Skin epidermis (tissue), 12 donors: Measurements from ENCODE around the gene SH3GL3.

Experiments used
- H3K27ac ChIP-seq, 21 experiments: fragments of 200-600 bp; sonication (generic) in 11 of 21; one replicate each; pipeline ENCODE4 v1.5.0; 2020; ENCODE audit warnings: mild to moderate bottlenecking in 3 of 21, inconsistent platforms in 2 of 21, moderate library complexity in 2 of 21
- H3K4me3 ChIP-seq, 7 experiments: fragments of 200-600 bp; sonication (generic) in 2 of 7; one replicate each; pipeline ENCODE4 v1.5.0; 2020; ENCODE audit warnings: inconsistent platforms in 2 of 7, mild to moderate bottlenecking in 2 of 7, moderate library complexity in 1 of 7

The SH3GL3 gene

GRCh38 chr15:83498374-83498773 is 51.2 kb downstream of the SH3GL3 start:
- H3K27ac ChIP-seq = no peak overlapping the region
- no peak overlapping the region for H3K4me3 ChIP-seq

DNA sequence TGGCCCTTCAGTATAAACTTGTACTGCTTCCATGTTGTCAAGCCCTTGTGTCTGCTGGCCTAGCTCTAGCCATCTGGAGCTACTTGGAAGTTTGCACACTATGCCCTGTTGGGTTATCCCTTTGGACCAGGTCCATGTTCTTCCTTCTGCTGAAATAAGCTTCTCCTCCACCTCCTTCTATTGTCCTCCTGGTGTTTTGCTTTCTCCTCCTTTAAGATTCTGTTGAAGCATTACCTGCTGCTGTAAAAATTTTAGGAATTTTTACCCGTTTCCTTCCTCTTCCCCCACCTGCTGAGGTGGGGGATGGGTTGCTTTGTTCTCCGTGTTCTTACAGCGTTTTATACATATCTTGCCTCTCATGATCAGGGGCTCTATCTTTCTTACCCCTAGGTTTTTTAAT is 51.7 kb downstream of the SH3GL3 start:
- H3K27ac ChIP-seq = no peak overlapping the region
- no peak overlapping the region for H3K4me3 ChIP-seq

- no peak overlapping the region for H3K4me3 ChIP-seq
- no peak overlapping the region for H3K27ac ChIP-seq
These were observed 52.3 kb downstream of the SH3GL3 start for GRCh38 chr15:83499476-83499875.

- no peak overlapping the region for H3K4me3 ChIP-seq
- H3K27ac ChIP-seq = no peak overlapping the region
These were observed 56.6 kb downstream of the SH3GL3 start for GRCh38 chr15:83503595-83504364.

DNA sequence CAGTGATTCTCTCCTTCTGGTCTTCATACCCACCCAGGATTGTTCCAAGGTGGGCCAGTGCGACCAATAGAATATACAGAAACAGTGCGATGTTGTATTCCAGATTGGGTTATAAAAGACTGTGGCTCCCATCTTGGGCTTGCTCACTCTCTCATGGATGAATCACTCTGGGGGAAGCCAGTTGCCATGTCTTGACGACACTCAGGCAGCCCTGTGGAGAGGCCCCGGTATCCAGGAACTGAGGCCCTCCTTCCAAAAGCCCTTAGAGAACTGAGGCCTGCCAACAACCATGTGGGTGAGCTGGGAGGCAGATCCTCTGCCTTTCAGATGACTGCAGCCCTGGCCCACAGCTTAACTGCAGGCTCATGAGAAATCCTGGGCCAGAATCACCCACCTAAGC is 57.2 kb downstream of the SH3GL3 start:
- Histone ChIP-seq H3K4me3 (no peak overlapping the region), H3K27ac (no peak overlapping the region)

GRCh38 chr15:83510001-83510400 is 62.9 kb downstream of the SH3GL3 start:
- Histone ChIP-seq H3K27ac (no peak overlapping the region), H3K4me3 (no peak overlapping the region)

GRCh38 chr15:83512459-83512858 is 65.3 kb downstream of the SH3GL3 start:
- Histone ChIP-seq H3K4me3 (no peak overlapping the region), H3K27ac (no peak overlapping the region)

- H3K27ac ChIP-seq = no peak overlapping the region
- no peak overlapping the region for H3K4me3 ChIP-seq
These were observed 67.4 kb downstream of the SH3GL3 start for GRCh38 chr15:83514584-83514983.

DNA sequence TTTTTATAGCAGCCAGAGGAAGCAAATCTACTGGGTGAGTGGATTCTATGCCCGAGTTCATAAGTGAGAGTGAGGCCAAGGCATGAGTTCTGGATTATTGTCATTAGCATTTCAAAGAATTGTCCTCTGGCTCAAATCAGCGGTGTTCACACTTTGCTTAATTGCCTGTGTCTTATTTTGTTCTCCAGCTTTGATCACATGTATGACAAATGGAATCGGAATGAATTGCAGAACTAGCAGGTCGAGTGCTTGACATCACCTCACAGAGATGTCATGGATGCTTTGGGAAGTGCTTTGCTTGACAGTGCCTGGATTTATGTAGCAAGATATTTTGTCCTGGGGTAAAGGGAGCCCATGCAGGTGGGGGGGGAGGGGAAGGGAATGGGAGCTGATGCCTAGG is 68.0 kb downstream of the SH3GL3 start:
- Histone ChIP-seq H3K27ac (no peak overlapping the region), H3K4me3 (no peak overlapping the region)

GRCh38 chr15:83516935-83517334 is 69.8 kb downstream of the SH3GL3 start:
- Histone ChIP-seq H3K4me3 (no peak overlapping the region), H3K27ac (no peak overlapping the region)

DNA sequence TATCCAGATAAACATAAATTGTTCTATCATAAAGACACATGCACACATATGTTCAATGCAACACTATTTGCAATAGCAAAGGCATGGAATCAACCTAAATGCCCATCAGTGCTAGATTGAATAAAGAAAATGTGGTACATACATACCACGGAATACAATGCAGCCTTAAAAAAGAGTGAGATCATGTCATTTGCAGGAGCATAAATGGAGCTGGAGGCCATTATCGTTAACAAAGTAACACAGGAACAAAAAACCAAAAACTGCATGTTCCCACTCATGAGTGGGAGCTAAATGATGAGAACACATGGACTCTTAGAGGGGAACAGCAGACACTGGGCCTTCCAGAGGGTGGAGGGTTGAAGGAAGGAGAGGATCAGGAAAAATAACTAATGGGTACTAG is 79.2 kb downstream of the SH3GL3 start:
- no peak overlapping the region for H3K4me3 ChIP-seq
- no peak overlapping the region for H3K27ac ChIP-seq

GRCh38 chr15:83533410-83533962 is 86.3 kb downstream of the SH3GL3 start:
- H3K27ac ChIP-seq = no peak overlapping the region
- H3K4me3 ChIP-seq = no peak overlapping the region

GRCh38 chr15:83537606-83538005 is 90.5 kb downstream of the SH3GL3 start:
- Histone ChIP-seq H3K4me3 (no peak overlapping the region), H3K27ac (no peak overlapping the region)

DNA sequence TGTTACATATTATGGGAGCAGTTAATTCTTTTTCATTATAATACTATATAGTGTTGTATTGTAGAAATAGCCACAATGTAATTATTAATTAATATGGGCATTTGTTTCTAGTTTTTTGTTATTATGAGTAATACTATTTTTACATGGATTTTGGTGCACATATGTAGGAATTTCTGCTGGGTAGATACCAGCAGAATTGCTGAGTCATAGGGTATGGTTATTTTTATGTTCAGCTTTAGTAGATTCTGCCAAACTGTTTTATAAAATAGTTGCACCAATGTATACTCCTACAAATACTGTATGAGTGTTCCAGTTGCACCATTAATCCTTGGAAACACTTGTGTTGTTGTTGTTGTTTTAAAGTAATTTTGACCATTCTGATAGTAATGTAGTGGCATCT is 91.5 kb downstream of the SH3GL3 start:
- no peak overlapping the region for H3K4me3 ChIP-seq
- H3K27ac ChIP-seq = no peak overlapping the region

DNA sequence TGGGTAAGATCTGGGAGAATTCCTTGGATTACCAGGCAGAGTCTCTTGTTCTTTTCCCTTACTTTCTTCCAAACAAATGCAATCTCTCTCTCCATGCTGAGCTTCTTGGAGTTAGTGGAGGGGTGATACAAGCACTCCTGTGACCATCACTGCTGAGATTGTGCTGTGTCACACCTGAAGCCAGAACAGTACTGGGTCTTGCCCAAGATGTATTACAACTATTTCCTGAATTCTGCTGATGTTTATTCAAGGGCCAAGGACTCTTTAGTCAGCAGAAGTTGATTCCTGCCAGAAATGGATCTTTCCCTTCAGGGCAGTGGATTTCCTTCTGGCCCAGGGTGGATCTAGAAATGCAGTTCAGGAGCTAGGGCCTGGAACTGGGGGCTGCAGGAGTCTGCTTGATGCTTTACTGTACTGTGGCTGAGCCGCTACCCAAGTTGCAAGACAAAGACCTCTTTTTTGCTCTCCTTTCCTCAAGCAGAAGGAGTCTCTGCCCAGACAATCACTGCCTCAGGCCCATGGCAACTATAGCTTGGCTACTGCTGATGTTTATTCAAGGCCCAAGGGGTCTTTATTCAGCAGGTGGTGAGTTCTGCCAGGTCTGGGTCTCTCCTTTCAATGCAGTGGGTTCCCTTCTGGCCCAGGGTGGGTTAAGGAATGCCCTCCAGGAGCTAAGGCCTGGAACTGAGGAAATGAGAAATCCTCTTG is 98.8 kb downstream of the SH3GL3 start:
- Histone ChIP-seq H3K4me3 (no peak overlapping the region), H3K27ac (no peak overlapping the region)

DNA sequence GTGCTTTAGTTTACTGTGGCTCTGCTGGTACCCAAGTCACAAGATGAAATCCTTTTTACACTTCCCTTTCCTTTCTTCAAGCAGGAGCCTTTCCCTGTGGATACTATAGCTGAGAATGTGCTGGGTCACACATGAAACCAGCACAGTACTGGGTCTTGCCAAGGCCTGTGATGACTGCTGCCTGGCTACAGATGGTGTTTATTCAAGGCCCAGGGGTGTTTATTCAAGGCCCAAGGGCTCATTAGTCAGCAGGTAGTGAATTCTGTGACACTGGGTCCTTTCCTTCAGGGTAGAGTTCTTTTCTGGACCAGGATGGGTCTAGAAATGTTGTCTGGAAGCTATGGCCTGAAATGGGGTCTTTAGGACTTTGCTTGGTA is 99.4 kb downstream of the SH3GL3 start:
- Histone ChIP-seq H3K27ac (no peak overlapping the region), H3K4me3 (no peak overlapping the region)

DNA sequence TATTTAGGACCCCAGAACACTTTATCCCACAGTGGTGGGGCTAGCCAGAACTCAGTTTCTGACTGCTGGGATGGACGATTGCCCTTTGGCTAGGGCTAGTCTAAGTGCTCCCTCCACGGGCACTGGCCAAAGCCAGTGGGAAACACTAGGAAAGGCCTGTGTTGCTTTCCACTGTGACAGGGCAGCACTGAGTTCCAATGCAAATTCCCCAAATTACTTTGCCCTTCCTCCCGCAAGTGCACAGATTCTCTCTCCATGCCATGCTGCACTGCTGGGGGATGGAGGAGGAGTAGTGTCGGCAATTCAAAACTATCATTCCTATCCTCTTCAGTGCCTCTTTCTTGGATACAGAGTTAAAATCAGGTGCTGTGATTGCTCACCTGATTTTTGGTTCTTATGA is 100.0 kb downstream of the SH3GL3 start:
- no peak overlapping the region for H3K4me3 ChIP-seq

GRCh38 chr15:83549623-83550022 is 102.5 kb downstream of the SH3GL3 start:
- no peak overlapping the region for H3K27ac ChIP-seq

More for the DNA sequence above, 100.0 kb downstream of the SH3GL3 start:
- H3K27ac ChIP-seq = no peak overlapping the region

GRCh38 chr15:83554558-83554957 is 107.4 kb downstream of the SH3GL3 start:
- no peak overlapping the region for H3K27ac ChIP-seq

More at GRCh38 chr15:83549623-83550022, 102.5 kb downstream of the SH3GL3 start:
- H3K4me3 ChIP-seq = no peak overlapping the region

DNA sequence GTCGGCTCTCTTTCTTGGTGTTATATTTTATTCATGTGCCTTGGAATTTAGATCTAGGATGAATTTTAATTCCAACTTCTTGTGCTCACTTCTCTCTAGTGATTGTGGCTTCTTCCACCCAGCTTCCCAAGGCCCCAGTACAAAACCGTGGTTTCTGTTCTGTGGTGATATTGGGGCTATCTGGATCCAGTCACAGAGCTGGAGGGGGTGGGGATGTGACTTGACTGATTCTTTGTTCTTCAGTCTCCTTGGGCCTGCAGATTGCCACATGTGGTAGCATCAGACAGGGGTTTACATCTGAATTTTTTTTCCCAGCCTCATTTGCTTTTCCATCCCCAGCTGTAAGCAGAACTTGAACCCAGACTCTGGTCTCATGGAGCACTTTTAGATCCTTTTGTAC is 108.2 kb downstream of the SH3GL3 start:
- Histone ChIP-seq H3K27ac (no peak overlapping the region), H3K4me3 (no peak overlapping the region)

More at GRCh38 chr15:83554558-83554957, 107.4 kb downstream of the SH3GL3 start:
- no peak overlapping the region for H3K4me3 ChIP-seq

- no peak overlapping the region for H3K27ac ChIP-seq
These were observed 108.9 kb downstream of the SH3GL3 start for GRCh38 chr15:83556068-83556467.

More at GRCh38 chr15:83556068-83556467, 108.9 kb downstream of the SH3GL3 start:
- H3K4me3 ChIP-seq = no peak overlapping the region
